GM21723 (cell line): ENCODE measurements around the gene RIGI.
A peak's percentile ranks its signal among the peaks of the same experiment; 100 is the strongest.
"Not testable (repeated sequence)": the region's sequence is repeated elsewhere in the genome, so short reads cannot be mapped to it uniquely, and the experiment has no call there.

Experiments
- ATAC-seq: cut with Tn5 transposase; IDR thresholded peaks from one replicate; pipeline ENCODE4 v1.9.1; 2021; ENCODE audit warnings: mild to moderate bottlenecking, moderate library complexity; ENCODE audit not compliant: unreplicated experiment

RIGI gene

DNA sequence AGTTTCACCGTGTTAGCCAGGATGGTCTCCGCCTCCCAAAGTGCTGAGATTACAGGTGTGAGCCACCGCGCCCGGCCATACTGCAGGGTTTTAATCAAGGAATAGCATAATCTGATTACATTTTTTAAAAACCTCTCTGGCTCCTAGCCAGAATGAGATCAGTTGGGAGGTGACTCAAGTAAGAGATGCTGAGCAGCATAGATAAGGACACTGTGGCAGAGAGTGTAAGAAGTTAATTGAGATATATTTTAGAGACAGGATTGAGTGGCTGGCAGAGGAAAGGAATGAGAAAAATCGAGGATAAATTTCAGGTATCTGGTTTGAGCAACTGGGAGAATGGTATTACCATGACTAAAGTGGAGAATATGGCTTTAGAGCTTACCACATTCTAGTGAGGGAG is 7.3 kb upstream of the RIGI start:
- no peak for ATAC-seq

DNA sequence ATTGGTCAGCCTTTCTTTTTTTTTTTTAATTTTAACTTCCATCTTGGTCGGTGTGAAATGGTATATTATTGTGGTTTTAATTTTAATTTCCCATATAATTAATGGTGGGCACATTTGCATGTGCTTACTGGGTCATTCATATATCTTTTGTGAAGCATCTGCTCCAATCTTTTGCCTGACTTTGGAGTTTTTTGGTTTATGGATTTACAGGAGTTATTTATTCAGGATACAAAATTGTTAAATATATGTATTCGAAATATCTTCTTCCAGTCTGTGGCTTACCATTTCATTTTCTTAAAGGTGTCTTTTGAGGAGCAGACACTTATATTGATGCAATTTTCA is 682 bp upstream of the RIGI start:
- ATAC-seq: no peak

DNA sequence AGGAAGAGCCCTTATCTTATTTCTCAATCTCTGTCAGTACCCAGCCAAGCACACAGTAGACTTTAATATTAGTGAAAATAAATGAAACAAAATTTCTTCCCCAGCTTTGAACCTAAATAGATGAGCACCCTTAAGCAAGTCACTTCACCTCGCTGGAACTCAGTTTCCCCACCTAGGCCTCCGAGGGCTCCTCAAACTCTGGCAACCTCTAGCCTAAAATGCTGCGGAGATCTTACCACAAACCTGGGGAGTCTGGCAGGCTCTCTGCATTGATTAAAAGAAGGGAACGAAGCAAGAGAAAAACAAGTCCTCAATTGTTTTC is 326 bp downstream of the RIGI start:
- peak; percentile 19 for ATAC-seq

DNA sequence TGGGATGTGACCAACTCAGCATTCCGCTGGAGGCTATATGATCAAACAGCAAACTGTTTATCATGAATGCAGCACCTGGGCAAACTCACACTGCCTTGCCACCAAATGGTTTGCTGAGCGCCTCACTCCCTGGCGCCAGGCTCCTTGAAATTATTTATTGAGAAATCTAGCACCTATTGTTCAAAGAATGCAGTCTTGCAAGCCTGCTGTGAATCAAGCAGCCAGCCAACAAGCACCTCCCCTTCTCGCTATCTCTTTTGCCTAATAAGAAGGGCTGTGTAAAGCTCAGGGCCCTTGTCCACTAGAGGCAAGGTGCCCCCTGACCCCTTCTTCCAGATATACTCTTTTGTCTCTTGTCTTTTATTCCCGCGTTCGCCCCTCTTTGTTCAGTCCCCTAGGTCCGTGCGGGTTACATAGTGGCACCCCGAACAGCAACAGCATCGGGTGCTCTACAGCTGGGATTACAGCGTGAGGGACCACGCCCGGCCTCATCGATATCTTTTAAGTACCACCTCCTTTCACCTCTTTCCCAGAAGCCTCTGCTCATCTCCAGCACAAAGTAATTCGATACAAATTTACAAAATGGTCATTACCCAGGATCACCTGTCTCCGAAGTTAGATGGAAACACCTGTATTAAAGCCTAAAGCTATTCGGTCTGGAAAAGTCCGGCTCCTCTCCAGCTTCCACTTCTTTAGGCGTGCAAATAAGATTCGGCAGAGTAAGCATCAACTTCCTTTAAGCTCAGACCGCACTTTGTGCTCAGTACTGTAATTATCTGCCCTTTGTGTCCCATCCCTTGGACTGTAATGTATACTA is 896 bp downstream of the RIGI start:
- ATAC-seq: peak; percentile 25

DNA sequence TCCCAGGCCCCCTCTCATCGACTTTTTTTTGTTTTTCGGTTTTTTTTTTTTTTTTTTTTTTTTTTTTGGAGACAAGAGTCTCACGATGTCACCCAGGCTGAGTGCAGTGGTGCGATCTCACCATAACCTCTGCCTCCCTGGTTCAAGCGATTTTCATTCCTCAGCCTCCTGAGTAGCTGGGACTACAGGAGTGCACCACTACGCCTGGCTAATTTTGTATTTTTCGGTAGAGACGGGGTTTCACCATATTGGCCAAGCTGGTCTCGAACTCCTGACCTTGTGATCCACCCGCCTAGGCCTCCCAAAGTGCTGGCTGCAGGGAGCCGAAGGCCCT is 1.5 kb downstream of the RIGI start:
- not testable (repeated sequence) for ATAC-seq

DNA sequence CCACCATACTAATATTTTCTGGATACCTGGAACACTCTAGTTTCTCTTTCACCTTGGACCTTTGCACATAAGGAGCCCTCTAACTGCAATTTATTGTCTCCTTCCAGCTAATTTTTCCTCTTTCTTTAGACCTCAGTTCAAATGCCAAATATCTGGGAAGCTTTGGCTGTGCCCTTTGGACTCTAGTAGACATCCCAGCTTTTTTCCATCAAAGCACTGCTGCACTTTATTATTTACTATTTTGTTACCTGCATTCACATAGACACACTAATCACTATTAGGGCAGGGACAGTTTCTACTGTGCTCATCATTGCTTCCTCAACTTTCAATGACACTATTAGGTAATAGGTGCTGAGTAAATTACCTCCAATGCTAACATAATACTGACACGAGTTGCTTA is 2.1 kb downstream of the RIGI start:
- ATAC-seq: no peak

GRCh38 chr9:32518276-32518675 is 7.7 kb downstream of the RIGI start:
- ATAC-seq: no peak

- ATAC-seq: no peak
Observed at GRCh38 chr9:32516241-32516640, 9.8 kb downstream of the RIGI start.

DNA sequence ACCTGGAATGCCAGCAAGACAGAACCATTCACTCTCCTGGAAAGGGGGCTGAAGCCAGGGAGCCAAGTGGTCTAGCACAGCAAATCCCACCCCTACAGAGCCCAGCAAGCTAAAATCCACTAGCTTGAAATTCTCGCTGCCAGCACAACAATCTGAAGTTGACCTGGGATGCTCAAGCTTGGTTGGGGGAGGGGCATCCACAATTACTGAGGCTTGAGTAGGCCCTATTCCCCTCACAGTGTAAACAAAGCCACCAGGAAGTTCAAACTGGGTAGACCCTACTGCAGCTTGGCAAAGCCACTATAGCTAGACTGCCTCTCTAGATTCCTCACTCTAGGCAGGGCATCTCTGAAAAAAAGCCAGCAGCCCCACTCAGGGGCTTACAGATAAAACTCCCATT is 17.3 kb downstream of the RIGI start:
- no peak for ATAC-seq

DNA sequence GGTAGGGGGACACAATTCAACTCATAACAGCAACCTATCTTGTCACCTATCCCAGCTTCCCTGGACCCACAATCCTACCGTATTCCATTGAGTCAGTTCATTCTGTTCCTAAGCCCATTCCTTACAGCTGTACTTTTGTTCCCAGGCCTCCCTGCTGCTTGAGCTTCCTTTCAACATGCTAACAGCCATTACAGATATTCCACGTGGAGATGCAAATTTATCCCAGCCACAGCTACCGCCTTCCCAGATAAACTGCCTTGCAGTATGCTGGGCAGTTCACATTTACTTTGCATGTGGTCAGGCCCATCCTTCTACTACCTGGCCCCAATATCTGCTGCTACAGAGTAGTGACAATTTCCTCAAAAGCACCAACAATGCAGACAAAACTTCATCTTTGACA is 23.0 kb downstream of the RIGI start:
- no peak for ATAC-seq

DNA sequence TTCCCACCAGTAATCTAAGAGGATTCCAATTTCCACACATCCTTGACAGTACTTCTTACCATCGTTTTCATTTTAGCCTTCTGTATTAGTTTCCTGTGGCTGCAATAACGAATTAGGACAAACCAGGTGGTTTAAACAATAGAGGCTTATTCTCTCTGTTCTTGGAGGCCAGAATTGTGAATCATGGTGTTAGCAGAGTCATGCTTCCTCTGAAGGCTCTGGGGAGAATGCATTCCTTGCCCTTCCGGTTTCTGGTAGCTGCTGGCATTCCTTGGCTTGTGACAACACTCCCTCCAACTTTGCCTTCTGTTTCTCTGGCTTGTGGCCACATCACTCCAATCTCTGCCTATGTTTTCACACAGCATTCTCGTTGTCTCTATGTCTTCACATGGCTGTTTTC is 23.5 kb downstream of the RIGI start:
- no peak for ATAC-seq

DNA sequence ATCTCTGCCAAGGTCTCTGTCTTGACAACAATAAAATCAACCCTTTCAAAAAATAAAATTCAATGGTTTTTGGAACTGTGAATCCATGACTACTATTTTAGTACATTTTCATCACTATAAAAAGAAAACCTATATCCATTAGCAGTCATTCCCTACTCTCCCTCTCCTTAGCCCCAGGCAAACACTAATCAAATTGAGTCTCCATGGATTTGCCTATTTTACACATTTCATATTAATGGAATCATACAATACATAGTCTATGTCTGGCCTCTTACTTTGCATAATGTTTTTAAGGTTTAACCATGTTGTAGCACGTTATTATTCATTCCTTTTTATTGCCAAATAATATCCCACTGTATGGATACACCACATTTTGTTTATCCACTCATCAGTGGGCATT is 24.1 kb downstream of the RIGI start:
- no peak for ATAC-seq

DNA sequence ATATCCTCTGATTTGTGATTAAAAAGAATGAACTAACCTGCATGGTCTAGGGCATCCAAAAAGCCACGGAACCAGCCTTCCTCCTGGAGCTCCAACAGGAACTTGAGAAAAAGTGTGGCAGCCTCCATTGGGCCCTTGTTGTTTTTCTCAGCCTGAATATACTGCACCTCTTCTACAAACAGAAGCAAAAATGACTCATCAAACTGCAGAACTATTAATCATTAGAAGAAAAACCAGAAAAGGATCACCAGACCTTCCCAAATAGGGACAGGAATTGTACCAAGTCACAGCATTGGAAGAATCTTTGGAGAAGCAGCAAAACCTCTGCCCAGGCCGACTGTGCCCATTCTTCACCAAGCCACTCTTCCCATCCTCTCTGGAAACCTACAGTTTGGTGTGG is 25.2 kb downstream of the RIGI start:
- no peak for ATAC-seq

- ATAC-seq: no peak
Observed at GRCh38 chr9:32497921-32498320, 28.1 kb downstream of the RIGI start.

DNA sequence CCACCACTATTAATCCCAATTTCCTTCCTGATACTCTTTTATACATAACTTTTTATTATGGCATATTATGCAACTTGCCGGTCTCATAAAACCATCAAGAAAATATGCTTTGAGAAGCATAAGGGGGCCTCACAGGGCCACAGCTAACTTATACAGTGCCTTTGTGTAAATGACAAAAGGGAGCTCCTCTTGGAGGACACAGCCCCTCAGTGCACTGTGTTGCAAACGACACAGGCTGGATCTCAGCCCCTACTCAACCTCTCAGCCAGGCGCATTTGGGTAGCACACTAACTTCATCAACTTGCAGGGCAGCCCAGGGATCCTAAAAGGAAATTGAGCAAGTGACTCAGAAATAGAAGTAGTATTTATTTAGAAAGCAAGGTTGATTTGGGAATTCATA is 35.4 kb downstream of the RIGI start:
- no peak for ATAC-seq

DNA sequence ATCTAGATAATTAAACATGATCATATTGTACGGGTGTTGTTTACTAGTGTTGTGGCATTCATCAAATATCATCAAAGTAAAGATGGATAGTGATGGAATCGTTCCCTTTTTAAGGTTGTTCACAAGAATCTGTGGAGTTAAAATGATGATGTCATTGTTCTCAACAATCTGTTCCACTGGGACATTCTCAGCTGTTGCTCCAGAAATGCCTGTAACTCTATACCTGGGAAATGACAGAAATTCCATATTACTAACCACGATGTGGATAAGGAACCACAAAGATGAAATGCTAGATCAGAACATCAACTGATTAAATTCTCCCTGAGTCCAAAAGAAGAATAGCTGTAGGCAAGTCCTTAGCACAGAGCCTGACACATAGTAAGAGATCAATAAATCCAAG is 38.0 kb downstream of the RIGI start:
- no peak for ATAC-seq

DNA sequence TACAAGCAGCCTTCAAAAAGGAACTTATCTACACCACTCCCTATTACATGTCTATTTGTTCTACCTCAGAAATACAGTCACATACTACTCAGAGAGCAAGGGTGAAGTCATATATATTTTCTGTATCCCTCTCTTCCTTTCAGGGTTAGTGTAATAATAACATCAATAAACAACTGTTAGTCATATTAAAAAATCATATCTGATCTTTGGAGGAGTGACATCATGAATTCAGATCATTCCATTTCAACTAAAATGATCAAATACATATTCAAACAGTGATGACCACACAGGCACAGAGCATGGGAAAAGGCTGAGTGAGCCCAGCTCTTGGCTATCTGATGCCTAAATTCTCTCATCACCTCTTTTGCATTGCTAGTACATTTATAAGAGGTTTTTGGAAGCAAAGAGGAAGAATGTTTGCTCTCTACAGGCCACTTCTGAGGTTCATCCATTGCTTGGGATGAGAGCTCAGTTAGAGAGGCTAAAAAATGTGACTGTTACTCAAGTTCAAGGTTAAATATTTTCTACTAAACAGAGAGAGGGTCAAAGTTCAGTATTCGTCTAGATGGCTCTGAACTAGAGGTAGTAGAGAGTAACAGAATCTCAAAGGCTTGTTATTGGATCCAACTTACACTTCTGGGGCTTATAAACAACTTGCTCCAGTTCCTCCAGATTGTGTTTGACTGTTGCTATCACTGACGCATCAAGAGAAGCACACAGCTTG is 39.0 kb downstream of the RIGI start:
- ATAC-seq: no peak

DNA sequence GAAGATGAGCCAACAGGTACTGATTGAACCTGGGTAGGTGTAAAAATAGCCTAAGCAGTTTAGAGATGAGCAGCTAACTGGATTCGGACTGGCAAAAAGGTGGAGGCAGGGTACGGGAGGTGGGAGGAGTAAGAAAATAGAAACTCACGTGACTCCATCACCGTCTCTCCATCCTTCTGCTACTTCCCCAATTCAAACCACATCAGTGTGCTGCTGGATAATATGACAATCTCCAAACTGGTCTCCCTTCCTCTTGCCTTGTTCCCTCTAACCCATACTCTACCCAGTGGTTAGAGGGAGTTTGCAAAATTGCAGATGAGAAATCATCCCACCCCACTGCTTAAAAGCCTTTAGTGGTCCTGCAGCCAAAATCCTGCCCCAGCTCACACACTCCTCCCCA is 42.7 kb downstream of the RIGI start:
- ATAC-seq: no peak
